HG03460 (cell line): ENCODE results near the gene RPL11.
"Not testable (repeated sequence)": the region's sequence is repeated elsewhere in the genome, so short reads cannot be mapped to it uniquely, and the experiment has no call there.

ENCODE experiments used
- ATAC-seq: cut with Tn5 transposase; IDR thresholded peaks from one replicate; pipeline ENCODE4 v1.9.1; 2021; ENCODE audit not compliant: unreplicated experiment

Gene RPL11

GRCh38 chr1:23684415-23684814, 7.2 kb upstream of the RPL11 start:
- ATAC-seq, result no peak

- ATAC-seq, result not testable (repeated sequence)
These were observed 6.4 kb upstream of the RPL11 start for GRCh38 chr1:23685197-23685596.

GRCh38 chr1:23687680-23688079, 3.9 kb upstream of the RPL11 start:
- ATAC-seq, result not testable (repeated sequence)

DNA sequence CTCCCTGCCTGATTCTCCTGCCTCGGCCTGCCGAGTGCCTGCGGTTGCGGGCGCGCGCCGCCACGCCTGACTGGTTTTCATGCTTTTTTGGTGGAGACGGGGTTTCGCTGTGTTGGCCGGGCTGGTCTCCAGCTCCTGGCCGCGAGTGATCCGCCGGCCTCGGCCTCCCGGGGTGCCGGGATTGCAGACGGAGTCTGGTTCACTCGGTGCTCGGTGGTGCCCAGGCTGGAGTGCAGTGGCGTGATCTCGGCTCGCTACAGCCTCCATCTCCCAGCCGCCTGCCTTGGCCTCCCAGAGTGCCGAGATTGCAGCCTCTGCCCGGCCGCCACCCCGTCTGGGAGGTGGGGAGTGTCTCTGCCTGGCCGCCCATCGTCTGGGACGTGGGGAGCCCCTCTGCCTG, 3.3 kb upstream of the RPL11 start:
- not testable (repeated sequence) for ATAC-seq

DNA sequence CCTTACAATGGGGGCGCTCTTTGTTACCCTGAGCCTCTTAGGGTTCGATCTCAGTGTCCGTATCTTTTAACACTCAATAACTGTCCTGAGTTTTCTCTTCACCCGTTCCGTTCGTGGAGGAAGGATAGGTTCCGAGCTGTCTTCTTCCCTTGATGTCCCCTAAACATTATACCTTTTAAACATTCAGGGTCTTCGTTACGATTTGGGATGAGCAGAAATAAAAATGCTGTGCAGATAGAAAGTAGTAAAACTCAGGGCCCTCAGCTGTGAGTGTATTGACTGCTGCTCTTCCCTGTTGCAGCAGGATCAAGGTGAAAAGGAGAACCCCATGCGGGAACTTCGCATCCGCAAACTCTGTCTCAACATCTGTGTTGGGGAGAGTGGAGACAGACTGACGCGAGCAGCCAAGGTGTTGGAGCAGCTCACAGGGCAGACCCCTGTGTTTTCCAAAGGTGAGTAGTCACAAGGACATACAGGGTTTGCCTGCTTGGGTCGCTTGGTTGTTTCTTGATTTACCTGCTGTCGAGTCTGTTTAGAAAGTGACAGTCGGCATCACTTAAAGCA, 784 bp downstream of the RPL11 start:
- no peak for ATAC-seq

GRCh38 chr1:23693599-23693998, 2.0 kb downstream of the RPL11 start:
- no peak for ATAC-seq

GRCh38 chr1:23694371-23694770, 2.8 kb downstream of the RPL11 start:
- ATAC-seq, result no peak

DNA sequence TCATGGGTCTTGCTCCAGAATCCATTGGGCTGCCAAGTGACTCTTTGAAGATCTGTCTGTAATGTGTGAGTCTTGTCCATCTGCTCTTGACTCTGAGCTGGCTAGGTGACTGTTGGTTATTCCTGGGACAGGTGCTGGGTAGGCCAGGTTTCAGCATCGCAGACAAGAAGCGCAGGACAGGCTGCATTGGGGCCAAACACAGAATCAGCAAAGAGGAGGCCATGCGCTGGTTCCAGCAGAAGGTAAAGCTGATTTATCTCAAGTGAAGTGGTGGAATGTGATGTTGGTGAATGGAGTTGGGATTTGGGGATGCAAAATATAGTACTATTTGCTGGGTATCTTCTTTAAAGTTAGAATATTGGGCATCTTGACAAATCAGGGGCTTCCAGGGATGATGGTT, 4.1 kb downstream of the RPL11 start:
- ATAC-seq, result no peak

- no peak for ATAC-seq
These were observed 4.9 kb downstream of the RPL11 start for GRCh38 chr1:23696335-23696989.

- ATAC-seq, result no peak
These were observed 6.9 kb downstream of the RPL11 start for GRCh38 chr1:23698466-23698865.

- ATAC-seq, result no peak
These were observed 7.9 kb downstream of the RPL11 start for GRCh38 chr1:23699280-23700179.

GRCh38 chr1:23701310-23701709, 9.7 kb downstream of the RPL11 start:
- no peak for ATAC-seq

- no peak for ATAC-seq
These were observed 10.4 kb downstream of the RPL11 start for GRCh38 chr1:23701996-23702395.

GRCh38 chr1:23704834-23705495, 13.4 kb downstream of the RPL11 start:
- no peak for ATAC-seq

DNA sequence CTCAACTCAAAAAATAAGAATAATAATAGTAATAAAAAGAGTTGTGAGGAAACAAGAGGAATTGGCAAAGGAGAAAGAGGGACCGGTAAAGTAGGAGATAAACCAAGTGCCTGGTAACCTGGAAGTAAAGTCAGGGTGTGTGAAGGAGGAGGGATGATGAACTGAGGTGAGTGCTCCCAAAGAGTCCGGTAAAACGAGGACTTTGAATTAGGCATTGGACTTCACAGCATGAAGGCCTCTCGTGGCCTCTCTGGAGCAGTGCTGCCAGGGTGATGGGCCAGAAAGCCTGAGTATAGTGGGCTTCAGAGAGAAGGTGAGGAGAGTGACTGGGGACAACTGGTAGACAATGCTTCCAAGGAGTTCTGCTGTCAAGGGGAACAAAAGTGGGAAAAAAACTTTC, 17.6 kb downstream of the RPL11 start:
- no peak for ATAC-seq

DNA sequence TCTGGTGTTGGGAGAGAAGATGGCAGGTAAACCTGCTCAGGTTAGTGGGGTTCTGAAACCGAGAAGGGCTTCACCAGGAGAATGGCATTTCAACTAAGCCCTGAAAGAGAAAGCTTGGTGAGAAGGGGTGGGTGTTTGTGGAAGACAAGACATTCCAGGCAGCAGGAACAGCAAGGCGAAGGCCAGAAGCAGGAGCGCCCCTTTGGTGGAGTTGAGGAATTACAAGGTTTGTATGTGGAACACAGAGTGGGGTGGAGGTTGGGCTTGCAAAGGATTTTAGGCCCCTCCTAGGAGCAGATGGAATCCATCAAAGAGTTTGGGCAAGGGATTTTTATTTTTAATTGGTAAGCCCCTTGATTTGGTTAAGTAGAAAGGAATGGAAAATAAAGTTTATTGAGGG, 26.9 kb downstream of the RPL11 start:
- ATAC-seq, result no peak

DNA sequence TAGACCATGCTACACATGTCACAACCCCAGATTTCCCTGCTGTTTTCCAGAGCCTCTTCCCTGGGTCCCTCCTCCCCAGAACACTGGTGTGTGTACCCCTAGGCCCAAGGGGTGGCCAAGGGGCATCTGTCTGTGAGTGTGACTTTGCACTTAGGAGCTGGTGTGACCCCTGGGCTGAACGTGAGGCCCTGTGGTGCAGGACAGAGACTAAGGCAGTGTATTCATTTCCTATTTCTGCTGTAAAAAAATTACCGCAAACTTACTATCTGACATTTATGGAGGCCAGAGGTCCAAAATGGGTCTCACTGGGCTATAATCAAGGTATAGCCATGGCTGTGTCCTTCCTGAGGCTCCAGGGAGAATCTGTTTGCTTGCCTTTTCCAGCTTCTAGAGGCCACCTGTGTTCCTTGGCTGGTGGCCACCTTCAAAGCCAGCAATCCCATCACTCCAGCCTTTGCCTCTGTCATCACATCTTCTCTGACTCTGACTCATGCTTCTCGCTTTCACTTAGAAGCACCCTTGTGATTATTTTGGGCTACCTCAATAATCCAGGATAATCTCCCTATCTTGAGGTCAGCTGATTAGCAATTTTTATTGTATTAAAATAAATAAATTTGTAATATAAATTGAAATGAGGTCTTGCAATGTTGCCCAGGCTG, 27.7 kb downstream of the RPL11 start:
- no peak for ATAC-seq

GRCh38 chr1:23720256-23720995, 28.8 kb downstream of the RPL11 start:
- peak; percentile 67 for ATAC-seq

DNA sequence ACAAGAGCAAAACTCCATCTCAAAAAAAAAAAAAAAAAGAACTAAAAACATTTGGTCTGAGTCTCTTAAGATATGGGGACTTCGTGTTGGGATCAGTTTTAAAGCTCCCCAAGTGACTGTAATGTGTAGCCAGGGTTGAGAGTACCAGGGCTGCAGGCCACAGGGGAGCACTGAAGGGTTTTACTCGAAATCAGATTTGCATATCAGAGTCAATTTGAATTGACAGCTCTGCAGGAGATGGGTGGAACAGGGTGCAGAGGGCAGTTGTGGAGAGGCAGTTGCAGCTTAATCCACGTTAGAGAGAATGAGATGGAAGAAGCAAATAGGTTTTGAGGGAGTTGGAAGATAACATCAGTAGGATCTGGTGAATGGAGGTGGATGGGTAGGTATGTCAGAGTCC, 31.0 kb downstream of the RPL11 start:
- ATAC-seq, result no peak

- no peak for ATAC-seq
These were observed 35.1 kb downstream of the RPL11 start for GRCh38 chr1:23726686-23727085.
